Vagina (tissue), 2 donors: ENCODE measurements around the gene TTC28. TPM values are rescaled to one million over a fixed set of nuclear protein-coding genes. Genes with fewer than 3 reads are reported as not detected.
A peak's percentile ranks its signal among the peaks of the same experiment; 100 is the strongest.

Source experiments
- DNase-seq, 2 donors: peaks; one replicate each; pipeline ENCODE4 v3.0.0-alpha.2; 2017; ENCODE audit errors: extremely low spot score in 2 of 2
- H3K27ac ChIP-seq: fragments of 200-600 bp; sonication (generic); one replicate; pipeline ENCODE4 v1.5.1; 2019
- H3K27me3 ChIP-seq: fragments of 200-600 bp; sonication (generic); one replicate; pipeline ENCODE4 v1.5.1; 2019
- H3K36me3 ChIP-seq, 2 donors: fragments of 200-600 bp; sonication (generic); one replicate each; pipeline ENCODE4 v1.5.1; 2017 to 2019
- H3K4me1 ChIP-seq: fragments of 200-600 bp; sonication (generic); one replicate; pipeline ENCODE4 v1.5.1; 2019
- H3K4me3 ChIP-seq, 2 donors: fragments of 200-600 bp; sonication (generic); 1 replicate in 1 of 2; 2 replicates in 1 of 2; pipeline ENCODE4 v1.5.1; 2016 to 2019
- H3K9me3 ChIP-seq: fragments of 200-600 bp; sonication (generic); one replicate; pipeline ENCODE4 v1.5.1; 2019
- POLR2A ChIP-seq, 2 donors: fragments of 450-650 bp; IDR thresholded peaks; one replicate each; pipeline ENCODE4 v1.6.1; 2017; ENCODE audit warnings: antibody characterized with exemption in 2 of 2, mild to moderate bottlenecking in 2 of 2, moderate library complexity in 2 of 2
- POLR2AphosphoS5 ChIP-seq, 2 donors: sonication (generic); formaldehyde crosslinking; IDR thresholded peaks; one replicate each; pipeline ENCODE4 v1.9.0; 2017; ENCODE audit warnings: antibody characterized with exemption in 2 of 2, mild to moderate bottlenecking in 2 of 2, low read depth in 1 of 2; ENCODE audit not compliant: insufficient read depth in 1 of 2
- intact Hi-C: fragments of 100-400 bp; cut with DNase I; formaldehyde crosslinking; loops from one replicate; pipeline ENCODE4 v1.15.1; 2023
- total RNA-seq: library from RNA; depleted of rRNA; stranded (reverse); fragments of >200 nt; gene quantifications from one replicate; pipeline ENCODE4 v1.2.3, GENCODE V29; 2016
- TF ChIP-seq, protein P1 (sequence below), 3 experiments: fragments of 450-650 bp in 2 of 3; fragments of 200-600 bp in 1 of 3; sonication (generic) in 1 of 3; IDR thresholded peaks; one replicate each; pipeline ENCODE4 v1.5.1; 2017 to 2019; ENCODE audit warnings: antibody characterized with exemption in 3 of 3, mild to moderate bottlenecking in 2 of 3, moderate library complexity in 2 of 3

The TTC28 gene
- total RNA-seq, 1 donor from 2014 or later, result 41.7 TPM

DNA sequence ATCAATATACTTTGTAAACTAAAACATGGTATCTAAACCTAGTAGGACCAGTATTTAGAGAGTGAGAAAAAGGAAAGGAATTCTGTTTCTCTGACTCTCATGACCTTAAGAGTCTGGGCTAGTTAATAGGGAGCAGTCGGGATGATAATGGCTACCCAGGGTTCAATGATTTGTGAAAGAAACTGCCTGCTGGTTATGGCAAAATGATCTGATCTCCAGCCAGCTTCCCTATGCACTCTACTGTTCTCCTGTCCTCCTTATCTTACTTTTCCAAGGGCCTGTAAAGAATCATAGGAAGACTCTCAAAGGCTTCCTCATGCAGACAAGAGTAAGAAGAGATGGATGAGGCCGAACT, 567.5 kb downstream of the TTC28 start:
- Histone ChIP-seq H3K4me1 (peaks cover 35% of the 10 kb centered on the region), H3K27ac (peak overlapping the region; percentile 25), H3K4me3 (no peak overlapping the region), H3K36me3 (peaks cover 0 to 3% of the 10 kb centered on the region in 2 donors), H3K27me3 (no peaks in the 10 kb centered on the region), H3K9me3 (no peaks in the 10 kb centered on the region)
- intact Hi-C loops, result no loop called here
- no peak for DNase-seq
- TF ChIP-seq POLR2AphosphoS5 (IDR thresholded peaks at IDR 0.05; ENCODE audit: insufficient read depth in 1 of 2, low read depth in 1 of 2) (no peak), POLR2A (IDR thresholded peaks at IDR 0.05) (no peak)
- TF ChIP-seq, protein P1, sequence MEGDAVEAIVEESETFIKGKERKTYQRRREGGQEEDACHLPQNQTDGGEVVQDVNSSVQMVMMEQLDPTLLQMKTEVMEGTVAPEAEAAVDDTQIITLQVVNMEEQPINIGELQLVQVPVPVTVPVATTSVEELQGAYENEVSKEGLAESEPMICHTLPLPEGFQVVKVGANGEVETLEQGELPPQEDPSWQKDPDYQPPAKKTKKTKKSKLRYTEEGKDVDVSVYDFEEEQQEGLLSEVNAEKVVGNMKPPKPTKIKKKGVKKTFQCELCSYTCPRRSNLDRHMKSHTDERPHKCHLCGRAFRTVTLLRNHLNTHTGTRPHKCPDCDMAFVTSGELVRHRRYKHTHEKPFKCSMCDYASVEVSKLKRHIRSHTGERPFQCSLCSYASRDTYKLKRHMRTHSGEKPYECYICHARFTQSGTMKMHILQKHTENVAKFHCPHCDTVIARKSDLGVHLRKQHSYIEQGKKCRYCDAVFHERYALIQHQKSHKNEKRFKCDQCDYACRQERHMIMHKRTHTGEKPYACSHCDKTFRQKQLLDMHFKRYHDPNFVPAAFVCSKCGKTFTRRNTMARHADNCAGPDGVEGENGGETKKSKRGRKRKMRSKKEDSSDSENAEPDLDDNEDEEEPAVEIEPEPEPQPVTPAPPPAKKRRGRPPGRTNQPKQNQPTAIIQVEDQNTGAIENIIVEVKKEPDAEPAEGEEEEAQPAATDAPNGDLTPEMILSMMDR (IDR thresholded peaks at IDR 0.05), result no peak

DNA sequence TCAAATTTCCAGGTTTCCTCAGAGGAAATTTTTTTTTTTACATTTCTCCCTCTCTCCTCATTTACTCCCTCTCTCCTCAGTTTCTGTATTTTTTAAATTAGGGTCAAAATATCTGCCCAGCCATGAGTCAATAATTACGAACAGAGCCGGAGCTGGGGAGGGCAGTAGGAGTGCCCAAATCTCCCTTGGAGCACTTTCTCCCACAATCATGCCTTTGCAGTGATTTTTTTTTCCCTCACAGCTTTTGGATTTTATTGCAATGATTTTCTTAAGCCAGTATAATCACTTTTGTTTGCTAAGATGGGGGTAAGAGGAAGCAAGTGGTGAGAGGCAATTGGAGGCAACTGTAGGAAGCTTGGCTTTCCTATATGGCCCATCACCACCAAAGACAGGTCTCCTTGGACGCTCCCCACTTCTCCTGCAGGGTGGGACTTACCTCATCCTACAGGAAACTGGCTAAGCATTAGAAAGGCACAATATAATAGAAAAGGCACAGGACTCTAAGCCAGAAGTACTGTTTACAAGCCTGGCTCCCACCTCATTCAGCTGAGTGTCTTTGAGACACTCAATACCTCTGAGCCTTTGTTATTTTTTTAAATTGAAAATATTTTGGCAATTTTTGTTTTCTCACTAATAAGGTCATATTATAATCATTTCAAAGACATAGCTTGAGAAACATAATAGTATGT, 568.0 kb downstream of the TTC28 start:
- Histone ChIP-seq H3K9me3 (no peaks in the 10 kb centered on the region), H3K4me3 (no peak overlapping the region), H3K4me1 (peaks cover 30% of the 10 kb centered on the region), H3K36me3 (peaks cover 0 to 6% of the 10 kb centered on the region in 2 donors), H3K27me3 (no peaks in the 10 kb centered on the region), H3K27ac (peak overlapping the region; percentile 25)
- intact Hi-C loops, result no loop called here
- DNase-seq, result no peak
- TF ChIP-seq POLR2A (IDR thresholded peaks at IDR 0.05) (no peak), POLR2AphosphoS5 (IDR thresholded peaks at IDR 0.05; ENCODE audit: insufficient read depth in 1 of 2, low read depth in 1 of 2) (no peak)
- TF ChIP-seq, protein P1 (IDR thresholded peaks at IDR 0.05), result no peak

DNA sequence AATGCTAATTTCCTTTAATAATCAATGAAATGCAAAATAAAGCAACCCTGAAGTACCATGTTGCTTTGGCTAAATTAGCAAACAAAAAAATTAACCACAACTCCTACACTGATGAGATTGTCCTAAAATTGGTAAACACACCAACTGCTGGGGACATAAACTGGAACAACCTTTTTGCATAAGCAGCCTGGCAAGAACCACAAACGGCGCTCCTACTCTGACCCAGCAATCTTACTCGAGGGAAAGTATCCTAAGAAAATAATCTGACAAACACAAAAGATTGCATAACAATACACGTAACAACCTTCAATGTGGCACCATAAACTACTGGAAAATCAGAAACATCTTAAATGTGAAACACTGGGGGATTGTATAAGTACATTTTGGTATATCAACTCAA, 570.8 kb downstream of the TTC28 start:
- TF ChIP-seq POLR2AphosphoS5 (IDR thresholded peaks at IDR 0.05; ENCODE audit: insufficient read depth in 1 of 2, low read depth in 1 of 2), result no peak
- TF ChIP-seq, protein P1 (IDR thresholded peaks at IDR 0.05), result no peak
- TF ChIP-seq POLR2A (IDR thresholded peaks at IDR 0.05), result no peak
- Histone ChIP-seq H3K4me3 (no peak overlapping the region), H3K27ac (no peak overlapping the region), H3K36me3 (peaks cover 0 to 6% of the 10 kb centered on the region in 2 donors), H3K9me3 (no peaks in the 10 kb centered on the region), H3K4me1 (peaks cover 34% of the 10 kb centered on the region), H3K27me3 (no peaks in the 10 kb centered on the region)
- intact Hi-C loops, result no loop called here
- no peak for DNase-seq

DNA sequence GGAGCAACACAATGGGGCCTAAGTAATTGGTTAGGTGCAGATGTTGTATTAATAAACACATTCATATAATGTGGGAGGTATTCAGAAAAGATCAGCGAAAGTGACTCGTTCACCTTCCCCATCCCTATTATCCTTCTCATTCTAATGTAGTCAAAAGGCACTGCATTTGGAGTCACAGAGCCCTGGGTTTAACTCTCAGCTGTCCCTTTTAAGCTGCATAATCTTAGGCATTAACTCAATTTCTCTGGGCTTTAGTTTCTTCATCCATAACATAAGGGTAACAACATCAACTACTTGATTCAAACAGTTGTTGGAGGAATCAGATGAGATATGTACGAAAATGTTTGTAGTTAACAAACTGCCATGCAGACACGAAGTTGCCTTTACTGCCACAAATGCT, 573.0 kb downstream of the TTC28 start:
- no peak overlapping the region for H3K27ac ChIP-seq
- TF ChIP-seq, protein P1 (IDR thresholded peaks at IDR 0.05), result no peak
- TF ChIP-seq POLR2A (IDR thresholded peaks at IDR 0.05) (no peak), POLR2AphosphoS5 (IDR thresholded peaks at IDR 0.05; ENCODE audit: insufficient read depth in 1 of 2, low read depth in 1 of 2) (no peak)

DNA sequence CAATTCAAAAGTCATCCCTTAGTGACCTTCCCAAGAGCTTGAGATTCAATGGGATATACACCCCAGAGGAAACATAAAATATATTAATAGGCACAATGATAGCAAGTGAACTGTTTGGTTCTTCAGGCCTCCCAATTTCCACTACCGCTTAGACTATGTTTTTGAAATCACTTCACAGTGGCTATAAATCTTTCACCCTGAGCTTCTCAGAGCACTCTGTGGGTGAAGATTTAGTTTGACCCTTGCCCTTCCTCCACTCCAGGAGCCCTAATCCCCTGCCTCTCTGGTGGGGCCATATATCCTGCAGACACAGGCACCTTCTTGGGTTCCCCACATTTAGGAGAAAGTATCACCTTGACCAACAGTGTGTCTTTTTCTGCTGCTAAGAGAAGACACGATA, 573.7 kb downstream of the TTC28 start:
- no peak overlapping the region for H3K4me3 ChIP-seq
- no peak overlapping the region for H3K27ac ChIP-seq
- H3K36me3 ChIP-seq, result peaks cover 0 to 6% of the 10 kb centered on the region in 2 donors
- H3K9me3 ChIP-seq, result no peaks in the 10 kb centered on the region
- no peak for TF ChIP-seq POLR2A (IDR thresholded peaks at IDR 0.05)
- no peaks in the 10 kb centered on the region for H3K27me3 ChIP-seq
- DNase-seq, result no peak
- peaks cover 13% of the 10 kb centered on the region for H3K4me1 ChIP-seq
- intact Hi-C loops, result no loop called here

More for the DNA sequence above, 573.0 kb downstream of the TTC28 start:
- Histone ChIP-seq H3K9me3 (no peaks in the 10 kb centered on the region), H3K27me3 (no peaks in the 10 kb centered on the region), H3K4me3 (no peak overlapping the region), H3K4me1 (peaks cover 16% of the 10 kb centered on the region), H3K36me3 (peaks cover 0 to 6% of the 10 kb centered on the region in 2 donors)
- no peak for DNase-seq
- intact Hi-C loops, result no loop called here
